ENCODE data around the gene LRRTM3. TPM values are rescaled to one million over a fixed set of nuclear protein-coding genes. Genes with fewer than 3 reads are reported as not detected.

LRRTM3 gene
- total RNA-seq, 1 donor from 2014 or later: 4.6 TPM

- H3K27me3 Mint-ChIP-seq (ENCODE audit: low read depth): peaks cover 2% of the 10 kb centered on the region
- no peak overlapping the region for H3K27ac Mint-ChIP-seq
- H3K4me3 Mint-ChIP-seq: no peak overlapping the region
- H3K36me3 Mint-ChIP-seq: no peaks in the 10 kb centered on the region
- H3K9me3 Mint-ChIP-seq: peaks cover 5% of the 10 kb centered on the region
- DNase-seq (ENCODE audit: low spot score in 2 of 2, unreplicated experiment in 2 of 2): no peak
- no peaks in the 10 kb centered on the region for H3K4me1 Mint-ChIP-seq
- no peak for TF ChIP-seq CTCF (IDR thresholded peaks at IDR 0.05; ENCODE audit: unreplicated experiment)
Observed at GRCh38 chr10:66917104-66917503, 8.7 kb upstream of the LRRTM3 start.

- peaks cover 6% of the 10 kb centered on the region for H3K27me3 Mint-ChIP-seq (ENCODE audit: low read depth)
- H3K9me3 Mint-ChIP-seq: peaks cover 5% of the 10 kb centered on the region
- no peaks in the 10 kb centered on the region for H3K36me3 Mint-ChIP-seq
- no peak for DNase-seq (ENCODE audit: low spot score in 2 of 2, unreplicated experiment in 2 of 2)
- H3K4me1 Mint-ChIP-seq: peaks cover 4% of the 10 kb centered on the region
- no peak overlapping the region for H3K27ac Mint-ChIP-seq
- H3K4me3 Mint-ChIP-seq: no peak overlapping the region
- TF ChIP-seq CTCF (IDR thresholded peaks at IDR 0.05; ENCODE audit: unreplicated experiment): no peak
Observed at GRCh38 chr10:66919248-66919647, 6.6 kb upstream of the LRRTM3 start.

- H3K9me3 Mint-ChIP-seq: peaks cover 5% of the 10 kb centered on the region
- no peak overlapping the region for H3K27ac Mint-ChIP-seq
- H3K4me3 Mint-ChIP-seq: no peak overlapping the region
- no peaks in the 10 kb centered on the region for H3K36me3 Mint-ChIP-seq
- H3K4me1 Mint-ChIP-seq: peaks cover 33% of the 10 kb centered on the region
- H3K27me3 Mint-ChIP-seq (ENCODE audit: low read depth): peaks cover 52% of the 10 kb centered on the region
- no peak for DNase-seq (ENCODE audit: low spot score in 2 of 2, unreplicated experiment in 2 of 2)
- TF ChIP-seq CTCF (IDR thresholded peaks at IDR 0.05; ENCODE audit: unreplicated experiment): no peak
Observed at GRCh38 chr10:66924674-66925345, 1.0 kb upstream of the LRRTM3 start.

DNA sequence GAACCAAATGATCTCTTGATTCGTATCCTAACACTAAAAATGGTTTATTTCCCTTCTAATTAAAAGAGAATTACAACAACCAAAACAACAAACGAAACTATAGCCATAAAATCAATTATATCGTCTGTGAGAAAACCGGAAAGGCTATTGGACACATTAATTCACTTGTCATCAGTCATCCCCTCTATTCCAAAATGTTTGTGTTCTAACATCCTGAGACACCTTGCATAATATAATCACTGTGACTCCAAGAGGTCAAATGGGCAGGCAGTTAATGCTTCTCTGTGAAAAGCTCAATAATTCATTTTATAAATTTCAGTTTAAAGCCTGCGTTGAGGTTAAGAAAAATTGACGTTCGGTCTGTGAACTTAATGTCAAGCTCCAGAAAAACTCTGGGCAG lies 463 bp upstream of the LRRTM3 start:
- Mint-ChIP-seq H3K36me3 (no peaks in the 10 kb centered on the region), H3K4me3 (peak overlapping the region; percentile 67), H3K27ac (no peak overlapping the region), H3K9me3 (peaks cover 5% of the 10 kb centered on the region), H3K4me1 (peaks cover 33% of the 10 kb centered on the region), H3K27me3 (ENCODE audit: low read depth) (peaks cover 55% of the 10 kb centered on the region)
- no peak for TF ChIP-seq CTCF (IDR thresholded peaks at IDR 0.05; ENCODE audit: unreplicated experiment)
- no peak for DNase-seq (ENCODE audit: low spot score in 2 of 2, unreplicated experiment in 2 of 2)

DNA sequence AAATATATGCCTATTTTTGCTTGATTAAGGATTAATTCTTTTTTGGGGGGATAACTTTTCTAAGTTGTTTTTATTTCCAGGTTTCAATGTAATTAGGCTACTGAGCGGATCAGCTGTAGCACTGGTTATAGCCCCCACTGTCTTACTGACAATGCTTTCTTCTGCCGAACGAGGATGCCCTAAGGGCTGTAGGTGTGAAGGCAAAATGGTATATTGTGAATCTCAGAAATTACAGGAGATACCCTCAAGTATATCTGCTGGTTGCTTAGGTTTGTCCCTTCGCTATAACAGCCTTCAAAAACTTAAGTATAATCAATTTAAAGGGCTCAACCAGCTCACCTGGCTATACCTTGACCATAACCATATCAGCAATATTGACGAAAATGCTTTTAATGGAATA lies 1.0 kb downstream of the LRRTM3 start:
- peaks cover 63% of the 10 kb centered on the region for H3K27me3 Mint-ChIP-seq (ENCODE audit: low read depth)

More for the DNA sequence above, 1.0 kb downstream of the LRRTM3 start:
- H3K4me3 Mint-ChIP-seq: peak overlapping the region; percentile 69
- no peak overlapping the region for H3K27ac Mint-ChIP-seq
- H3K4me1 Mint-ChIP-seq: peaks cover 39% of the 10 kb centered on the region
- DNase-seq (ENCODE audit: low spot score in 2 of 2, unreplicated experiment in 2 of 2): no peak
- no peaks in the 10 kb centered on the region for H3K9me3 Mint-ChIP-seq
- TF ChIP-seq CTCF (IDR thresholded peaks at IDR 0.05; ENCODE audit: unreplicated experiment): no peak
- H3K36me3 Mint-ChIP-seq: no peaks in the 10 kb centered on the region

Measured in mesothelial cell of epicardium (in vitro differentiated cells).